Left renal pelvis (tissue), 4 donors: ENCODE measurements around the gene TRNAU1AP. TPM values are rescaled to one million over a fixed set of nuclear protein-coding genes. Genes with fewer than 3 reads are reported as not detected.

Experiments used
- DNase-seq, 4 donors: peaks; one replicate each; pipeline ENCODE4 v3.0.0-alpha.2; 2013; ENCODE audit warnings: low read depth in 4 of 4, low spot score in 3 of 4
- polyA plus RNA-seq, 4 donors: library from polyadenylated mRNA; unstranded; fragments of 120-200 nt; gene quantifications; one replicate each; pipeline ENCODE4 v1.2.1, GENCODE V29; 2013; ENCODE audit not compliant: insufficient read length in 4 of 4

Gene TRNAU1AP
- polyA plus RNA-seq, 4 donors = 19.8 to 26.3 (median 23.5) TPM

GRCh38 chr1:28602536-28603439 lies 49.9 kb downstream of the TRNAU1AP start:
- DNase-seq = peak in 2 of 4 donors; percentile 38 to 73

GRCh38 chr1:28604411-28604810 lies 51.5 kb downstream of the TRNAU1AP start:
- DNase-seq = no peak

DNA sequence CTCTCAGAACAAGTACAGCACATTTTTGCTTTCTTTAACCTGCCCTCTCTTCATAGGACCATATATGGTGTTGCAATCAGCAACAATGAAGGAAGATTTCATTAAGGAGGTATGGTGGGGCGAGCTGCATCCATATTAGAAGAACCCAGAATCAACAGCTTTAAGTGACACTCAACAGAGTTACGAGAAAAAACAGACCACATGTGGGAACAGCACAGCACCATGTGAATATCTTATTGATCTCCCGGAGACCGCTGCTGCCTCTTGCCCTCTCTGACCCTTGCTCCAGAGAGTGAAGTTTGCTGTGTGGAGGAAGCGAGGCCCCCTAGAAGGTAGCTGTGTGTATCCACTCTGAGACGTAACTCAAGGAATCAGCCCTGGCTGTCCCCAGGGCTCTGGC lies 52.1 kb downstream of the TRNAU1AP start:
- no peak for DNase-seq

DNA sequence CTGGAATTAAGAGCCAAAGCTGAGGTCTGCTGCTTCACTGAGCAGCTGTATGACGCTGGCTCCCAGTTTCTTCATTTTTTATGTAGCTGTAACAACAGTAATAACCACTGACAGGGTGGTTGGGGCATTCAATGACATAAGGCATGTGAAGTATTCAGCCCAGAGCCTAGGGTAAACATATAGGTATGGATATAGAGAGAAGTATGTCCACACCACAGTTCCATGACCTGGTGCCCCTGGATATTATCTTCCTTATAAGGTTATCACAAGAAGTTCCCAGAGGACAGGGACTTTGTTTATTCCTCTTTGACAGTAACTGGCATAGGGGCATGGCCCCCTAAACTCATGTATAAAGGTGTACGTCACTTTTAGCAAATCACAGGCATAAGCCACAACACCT lies 53.9 kb downstream of the TRNAU1AP start:
- no peak for DNase-seq

- no peak for DNase-seq
Measured at GRCh38 chr1:28613175-28613574, 60.3 kb downstream of the TRNAU1AP start.

Other genes with a start within 250 kb of the TRNAU1AP start
- 10 to 100 TPM; 11.8 to 21.4 (median 19.9) TPM for gene MED18, start 224.0 kb upstream of the TRNAU1AP start, polyA plus RNA-seq
- 10 to 100 TPM; 50.3 to 86.1 (median 81.7) TPM for gene PHACTR4, start 183.3 kb upstream of the TRNAU1AP start, polyA plus RNA-seq
- 10 to 100 TPM; 29.4 to 37.9 (median 33.8) TPM for gene RCC1, start 47.0 kb upstream of the TRNAU1AP start, polyA plus RNA-seq
- gene RAB42, start 39.2 kb downstream of the TRNAU1AP start, polyA plus RNA-seq = 10 to 100 TPM in 1 of 4 donors, 1 to 10 TPM in 3; 2.6 to 10.6 (median 2.8) TPM
- 10 to 100 TPM; 28.8 to 38.5 (median 32.2) TPM for gene TAF12, start 90.0 kb downstream of the TRNAU1AP start, polyA plus RNA-seq
- not detected for gene RNU11, start 95.5 kb downstream of the TRNAU1AP start, polyA plus RNA-seq
- 10 to 100 TPM; 14.8 to 19.4 (median 17.3) TPM for gene GMEB1, start 115.7 kb downstream of the TRNAU1AP start, polyA plus RNA-seq
- gene YTHDF2, start 183.9 kb downstream of the TRNAU1AP start, polyA plus RNA-seq = 10 to 100 TPM; 70.0 to 97.7 (median 90.0) TPM